HepG2 (cell line): ENCODE measurements around the gene GALR2. TPM values are rescaled to one million over a fixed set of nuclear protein-coding genes. Genes with fewer than 3 reads are reported as not detected.

Experiments used
- ATRX ChIP-seq: sonication (generic); formaldehyde crosslinking; IDR thresholded peaks from 2 replicates; pipeline ENCODE4 v1.4.0; 2020; ENCODE audit warnings: missing genetic modification reagents, borderline replicate concordance
- CENPT ChIP-seq: sonication (generic); formaldehyde crosslinking; IDR thresholded peaks from 2 replicates; pipeline ENCODE4 v1.8.0; 2022; ENCODE audit warnings: low read depth, mild to moderate bottlenecking, moderate library complexity, missing genetic modification reagents
- GATA4 ChIP-seq: sonication (generic); IDR thresholded peaks from 2 replicates; pipeline ENCODE4 v1.6.1; 2016; ENCODE audit warnings: antibody characterized with exemption, low read depth, borderline replicate concordance
- KIAA2018 ChIP-seq: sonication (generic); formaldehyde crosslinking; IDR thresholded peaks from 2 replicates; pipeline ENCODE4 v1.5.0; 2020; ENCODE audit warnings: mild to moderate bottlenecking, missing genetic modification reagents, borderline replicate concordance
- MAZ ChIP-seq, 2 experiments: sonication (generic) in 1 of 2; formaldehyde crosslinking in 1 of 2; IDR thresholded peaks; 2 replicates each; pipeline versions ENCODE4 v1.5.0 to v1.6.1; 2012 to 2020; ENCODE audit warnings: low read depth in 2 of 2, mild to moderate bottlenecking in 2 of 2, borderline replicate concordance in 1 of 2, improper control_type of control experiment in 1 of 2, low read length in 1 of 2, missing genetic modification reagents in 1 of 2, moderate library complexity in 1 of 2
- NR2F1 ChIP-seq, 2 experiments: fragments of 450-650 bp in 1 of 2; formaldehyde crosslinking in 1 of 2; IDR thresholded peaks; 2 replicates each; pipeline versions ENCODE4 v1.5.0 to v1.6.1; 2016 to 2020; ENCODE audit warnings: mild to moderate bottlenecking in 1 of 2, missing compliant biosample characterization in 1 of 2, missing genetic modification reagents in 1 of 2, moderate library complexity in 1 of 2
- RCOR2 ChIP-seq: IDR thresholded peaks from 2 replicates; pipeline ENCODE4 v1.6.1; 2016; ENCODE audit warnings: missing biosample characterization, missing genetic modification reagents
- TBL1XR1 ChIP-seq: fragments of 150-350 bp; IDR thresholded peaks from 2 replicates; pipeline ENCODE4 v1.6.1; 2014; ENCODE audit warnings: borderline replicate concordance, low read length; ENCODE audit not compliant: partially characterized antibody
- ZNF496 ChIP-seq: sonication (generic); formaldehyde crosslinking; IDR thresholded peaks from 2 replicates; pipeline ENCODE4 v1.8.1; 2023; ENCODE audit warnings: mild to moderate bottlenecking, moderate library complexity, missing genetic modification reagents; ENCODE audit not compliant: insufficient replicate concordance
- ZNF609 ChIP-seq: sonication (generic); formaldehyde crosslinking; IDR thresholded peaks from 2 replicates; pipeline ENCODE4 v1.4.0; 2020; ENCODE audit warnings: mild to moderate bottlenecking, missing genetic modification reagents, borderline replicate concordance
- ZNF784 ChIP-seq: sonication (generic); formaldehyde crosslinking; IDR thresholded peaks from 2 replicates; pipeline ENCODE4 v1.5.1; 2020; ENCODE audit warnings: missing genetic modification reagents, mild to moderate bottlenecking, borderline replicate concordance
- ZSCAN31 ChIP-seq: sonication (generic); formaldehyde crosslinking; IDR thresholded peaks from 2 replicates; pipeline ENCODE4 v1.5.0; 2020; ENCODE audit warnings: low read depth, mild to moderate bottlenecking, missing genetic modification reagents
- polyA plus RNA-seq, 8 experiments: library from polyadenylated mRNA; depleted of rRNA in 3 of 8; stranded (reverse) in 7 of 8; unstranded in 1 of 8; fragments of >200 nt; fragmentation: Illumina TruSeq in 4 of 8; extraction: Trizol in 4 of 8; gene quantifications; 2 replicates each; pipeline versions ENCODE4 v1.2.1 to v1.2.3, GENCODE V29; 2011 to 2016; ENCODE audit warnings: low read depth in 4 of 8, missing spikeins in 1 of 8, mixed read lengths in 1 of 8; ENCODE audit not compliant: insufficient read depth in 1 of 8
- total RNA-seq, 5 experiments: library from RNA; depleted of rRNA; stranded (reverse); fragments of >200 nt; fragmentation: Illumina TruSeq; extraction: Trizol; gene quantifications; 2 replicates each; pipeline ENCODE4 v1.2.3, GENCODE V29; 2016; ENCODE audit warnings: low read depth in 1 of 5

GALR2 gene
- total and polyA plus RNA-seq, 2 of the 13 experiments (the other 11 are each of a cell fraction or from before 2014, with no cell fraction given), result 0.48 to 0.58 TPM

DNA sequence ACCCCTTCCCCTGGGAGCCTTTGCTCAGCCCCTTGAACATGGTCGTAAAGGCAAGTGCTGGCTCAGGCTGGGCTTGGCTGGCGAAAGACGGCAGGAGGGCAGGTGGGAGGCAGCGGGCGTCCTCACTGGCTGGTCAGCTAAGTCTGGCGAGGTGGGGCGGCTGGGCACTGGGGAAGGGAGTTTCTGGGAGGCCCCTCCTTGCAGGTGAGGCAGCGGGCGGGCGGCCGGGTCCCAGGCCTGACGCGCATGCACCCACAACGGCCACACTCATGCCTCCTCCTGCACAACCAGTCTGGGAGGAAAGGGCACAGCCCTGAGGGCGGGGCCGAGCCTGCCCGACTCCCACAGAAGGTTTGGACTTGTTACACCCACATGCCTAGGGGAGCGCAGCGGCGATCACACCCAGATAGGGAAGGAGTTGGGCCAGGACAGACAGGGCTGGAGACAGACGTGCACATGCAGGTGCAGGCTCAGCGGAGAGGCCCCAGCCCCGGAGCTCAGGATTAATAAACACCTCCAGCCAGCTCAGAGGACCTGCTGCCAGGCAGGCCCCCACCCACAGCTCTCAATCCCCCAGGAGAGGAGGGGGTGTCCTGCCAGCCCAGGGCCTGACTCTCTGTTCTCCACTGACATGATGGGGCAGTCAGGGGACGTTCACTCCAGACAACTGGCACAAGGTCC lies 47.3 kb upstream of the GALR2 start, which contains the start of gene EVPL (continued):
- TF ChIP-seq ZNF609 (CRISPR knock-in tag), result peak; percentile 42; the same call in 1 of the 2 replicates
- no peak for TF ChIP-seq ZNF784 (CRISPR knock-in tag)
- TF ChIP-seq TBL1XR1, result no peak
- no peak for TF ChIP-seq RCOR2 (CRISPR knock-in tag)
- TF ChIP-seq KIAA2018 (CRISPR knock-in tag), result no peak
- TF ChIP-seq GATA4, result peak; percentile 61; the same call in 1 of the 2 replicates
- TF ChIP-seq MAZ (IDR thresholded peaks at IDR 0.05; ENCODE audit: borderline replicate concordance, low read depth, low read length), result no peak
- peak; percentile 75 for TF ChIP-seq MAZ (CRISPR knock-in tag; IDR thresholded peaks at IDR 0.05; ENCODE audit: low read depth)
- no peak; a peak in 1 of 4 replicates for TF ChIP-seq NR2F1 (CRISPR knock-in tag; IDR thresholded peaks at IDR 0.05)
- no peak for TF ChIP-seq ATRX (CRISPR knock-in tag)
- TF ChIP-seq ZNF496 (CRISPR knock-in tag), result no peak
- peak; percentile 80; the same call in 1 of the 2 replicates for TF ChIP-seq ZSCAN31 (CRISPR knock-in tag)
- no peak for TF ChIP-seq CENPT (CRISPR knock-in tag)
